HepG2 (cell line): ENCODE results near the gene DYRK1B. TPM values are rescaled to one million over a fixed set of nuclear protein-coding genes. Genes with fewer than 3 reads are reported as not detected.

Experiments used
- ATAC-seq: fragments of 200-7000 bp; cut with Tn5 transposase; 3 replicates; pipeline ENCODE4 v1.9.1; 2020; ENCODE audit warnings: mild to moderate bottlenecking, moderate library complexity
- BruUV-seq: library from RNA; stranded (reverse); fragments of 400-500 nt; replicated peaks from 2 replicates; lab custom pipeline; 2021; lab: Mats Ljungman, UMichigan
- CTCF ChIA-PET: fragments of 300-600 bp; formaldehyde crosslinking; extraction: SDS; loops from one replicate; lab custom pipeline; 2021; ENCODE audit warnings: low total read pairs, inconsistent platforms, low intra/inter-chr PET ratio; lab: Yijun Ruan, JAX
- POLR2A ChIA-PET: fragments of 350-600 bp; sonication (Branson Sonifier 250); formaldehyde crosslinking; loops from one replicate; lab custom pipeline; 2020; ENCODE audit warnings: antibody characterized with exemption, inconsistent platforms; lab: Yijun Ruan, JAX
- DNase-seq: peaks from one replicate; pipeline ENCODE4 v3.0.0-alpha.2; 2015; ENCODE audit warnings: low spot score
- FAIRE-seq: peaks from 3 replicates; lab custom pipeline; 2011; peaks lifted over from hg19 to GRCh38; lab: Jason Lieb, UNC
- H2AFZ ChIP-seq: one replicate; pipeline ENCODE4 v1.6.1; 2011; ENCODE audit warnings: low read length, inconsistent platforms
- H3K27ac ChIP-seq: fragments of 300-600 bp; 3 replicates; pipeline ENCODE4 v1.8.0; 2011; ENCODE audit warnings: mixed run types, mild to moderate bottlenecking, mixed read lengths, low read length, inconsistent platforms; ENCODE audit not compliant: insufficient read depth; ENCODE audit errors: extremely low read length
- H3K27me3 ChIP-seq, 2 experiments: fragments of 200-600 bp in 1 of 2; 2 replicates in 1 of 2; 3 replicates in 1 of 2; pipeline versions ENCODE4 v1.6.0 to v1.8.0; 2011; ENCODE audit warnings: low read length in 2 of 2, mild to moderate bottlenecking in 2 of 2, moderate library complexity in 2 of 2, inconsistent platforms in 1 of 2; ENCODE audit not compliant: insufficient read depth in 2 of 2, control insufficient read depth in 1 of 2
- H3K36me3 ChIP-seq, 2 experiments: fragments of 200-600 bp in 1 of 2; replicated peaks in 1 of 2; 2 replicates in 1 of 2; 3 replicates in 1 of 2; pipeline versions ENCODE4 v1.5.1 to v1.8.0; 2011; ENCODE audit warnings: low read length in 2 of 2, inconsistent platforms in 1 of 2; ENCODE audit not compliant: insufficient read depth in 2 of 2, control insufficient read depth in 1 of 2
- H3K4me1 ChIP-seq: 2 replicates; pipeline ENCODE4 v1.5.1; 2012; ENCODE audit warnings: low read length, inconsistent platforms; ENCODE audit not compliant: insufficient read depth
- H3K4me2 ChIP-seq: 2 replicates; pipeline ENCODE4 v1.6.0; 2011; ENCODE audit warnings: low read depth, low read length, inconsistent platforms
- H3K4me3 ChIP-seq, 3 experiments: fragments of 200-600 bp in 1 of 3; sonication (generic), shearing (Covaris generic) in 1 of 3; replicated peaks in 1 of 3; 2 replicates each; pipeline ENCODE4 v1.5.1; 2011 to 2016; ENCODE audit warnings: low read length in 3 of 3, inconsistent platforms in 2 of 3, low read depth in 2 of 3, mild to moderate bottlenecking in 2 of 3, control low read depth in 1 of 3, mixed read lengths in 1 of 3; ENCODE audit not compliant: insufficient read depth in 1 of 3
- H3K79me2 ChIP-seq: one replicate; pipeline ENCODE4 v1.6.1; 2011; ENCODE audit warnings: low read length, inconsistent platforms; ENCODE audit not compliant: insufficient read depth
- H3K9ac ChIP-seq: 2 replicates; pipeline ENCODE4 v1.6.0; 2011; ENCODE audit warnings: mild to moderate bottlenecking, low read depth, low read length, inconsistent platforms; ENCODE audit not compliant: insufficient read depth
- H3K9me3 ChIP-seq: 2 replicates; pipeline ENCODE4 v1.5.1; 2012; ENCODE audit warnings: mild to moderate bottlenecking, low read length
- H4K20me1 ChIP-seq: 2 replicates; pipeline ENCODE4 v1.6.0; 2011; ENCODE audit warnings: inconsistent platforms, mild to moderate bottlenecking, low read length, moderate library complexity; ENCODE audit not compliant: insufficient read depth
- GRHL1 ChIP-seq: sonication (generic); formaldehyde crosslinking; conservative IDR thresholded peaks from 2 replicates; pipeline ENCODE4 v1.8.0; 2022; ENCODE audit warnings: missing genetic modification reagents
- KLF15 ChIP-seq: sonication (generic); formaldehyde crosslinking; IDR thresholded peaks from 2 replicates; pipeline ENCODE4 v1.8.1; 2023; ENCODE audit warnings: borderline replicate concordance, mild to moderate bottlenecking, inconsistent platforms, missing genetic modification reagents, mixed read lengths
- TFDP2 ChIP-seq: sonication (generic); formaldehyde crosslinking; IDR thresholded peaks from 2 replicates; pipeline ENCODE4 v1.4.0; 2020; ENCODE audit warnings: missing genetic modification reagents
- THAP8 ChIP-seq: sonication (generic); formaldehyde crosslinking; IDR thresholded peaks from 2 replicates; pipeline ENCODE4 v1.5.1; 2020; ENCODE audit warnings: missing genetic modification reagents, mild to moderate bottlenecking, borderline replicate concordance
- ZFAT ChIP-seq: sonication (generic); formaldehyde crosslinking; conservative IDR thresholded peaks from 2 replicates; pipeline ENCODE4 v1.8.1; 2023; ENCODE audit warnings: missing genetic modification reagents, inconsistent platforms
- ZGPAT ChIP-seq: IDR thresholded peaks from 2 replicates; pipeline ENCODE4 v1.6.1; 2016; ENCODE audit warnings: mild to moderate bottlenecking
- ZNF572 ChIP-seq: sonication (generic); formaldehyde crosslinking; IDR thresholded peaks from 2 replicates; pipeline ENCODE4 v1.5.1; 2020; ENCODE audit warnings: mild to moderate bottlenecking, missing genetic modification reagents
- ZNF75D ChIP-seq: sonication (generic); formaldehyde crosslinking; IDR thresholded peaks from 2 replicates; pipeline ENCODE4 v1.8.1; 2023; ENCODE audit warnings: missing genetic modification reagents, mild to moderate bottlenecking, borderline replicate concordance
- ZNF879 ChIP-seq: sonication (generic); formaldehyde crosslinking; IDR thresholded peaks from 2 replicates; pipeline ENCODE4 v1.8.1; 2023; ENCODE audit warnings: missing genetic modification reagents
- WGBS: methylation state at CpG from one replicate; pipeline ENCODE4 v1.1.6; 2017; ENCODE audit warnings: low lambda C conversion rate; 5-methylcytosine and 5-hydroxymethylcytosine counted together
- in situ Hi-C: cut with HindIII; loops from 2 replicates; pipeline ENCODE4 v1.10.0; 2017; ENCODE audit warnings: low pct_unique_long_range_greater_than_20kb; ENCODE audit not compliant: extremely low pct_ligation_motif_present
- intact Hi-C: fragments of 100-400 bp; cut with micrococcal nuclease; formaldehyde crosslinking; loops from one replicate; pipeline ENCODE4 v1.10.0; 2022; ENCODE audit not compliant: unreplicated experiment
- polyA plus RNA-seq, 8 experiments: library from polyadenylated mRNA; depleted of rRNA in 3 of 8; stranded (reverse) in 7 of 8; unstranded in 1 of 8; fragments of >200 nt; fragmentation: Illumina TruSeq in 4 of 8; extraction: Trizol in 4 of 8; gene quantifications; 2 replicates each; pipeline versions ENCODE4 v1.2.1 to v1.2.3, GENCODE V29; 2011 to 2016; ENCODE audit warnings: low read depth in 4 of 8, missing spikeins in 1 of 8, mixed read lengths in 1 of 8; ENCODE audit not compliant: insufficient read depth in 1 of 8
- total RNA-seq, 5 experiments: library from RNA; depleted of rRNA; stranded (reverse); fragments of >200 nt; fragmentation: Illumina TruSeq; extraction: Trizol; gene quantifications; 2 replicates each; pipeline ENCODE4 v1.2.3, GENCODE V29; 2016; ENCODE audit warnings: low read depth in 1 of 5

The DYRK1B gene
- total and polyA plus RNA-seq, 2 of the 13 experiments (the other 11 are each of a cell fraction or from before 2014, with no cell fraction given) = 0.82 to 1.3 TPM

- no peak for TF ChIP-seq KLF15
- no peak for TF ChIP-seq GRHL1 (CRISPR knock-in tag)
- TF ChIP-seq ZNF879 (CRISPR knock-in tag) = no peak
- no peak for TF ChIP-seq ZFAT (CRISPR knock-in tag)
- TF ChIP-seq ZGPAT (CRISPR knock-in tag) = no peak
- TF ChIP-seq ZNF572 (CRISPR knock-in tag) = no peak
- TF ChIP-seq THAP8 (CRISPR knock-in tag) = no peak
- TF ChIP-seq ZNF75D (CRISPR knock-in tag) = no peak
- no peak for TF ChIP-seq TFDP2 (CRISPR knock-in tag)
- Histone ChIP-seq H3K9ac (peak overlapping the region; percentile 5; the same call in 1 of the 2 replicates), H2AFZ (no peak overlapping the region), H3K4me1 (peaks cover 62% of the 10 kb centered on the region), H3K4me3 (peak overlapping the region in 1 of 3 experiments; percentile 17; a peak in 1 of 6 replicates), H3K36me3 (peaks cover 14 to 37% of the 10 kb centered on the region in 2 experiments), H3K27me3 (no peaks in the 10 kb centered on the region; a peak in 1 of 5 replicates), H3K9me3 (no peaks in the 10 kb centered on the region), H3K79me2 (peaks cover 72% of the 10 kb centered on the region), H3K27ac (no peak overlapping the region), H4K20me1 (peaks cover 39% of the 10 kb centered on the region), H3K4me2 (peak overlapping the region; percentile 96)
- no peak for DNase-seq
- intact Hi-C loops (no loop called here), in situ Hi-C loops (loop anchor here (5.0 kb wide), 1 partner anchor 51 kb away; no protein-coding TSS in a partner anchor)
- ChIA-PET CTCF (interaction anchor here (1.0 to 1.6 kb wide), 2 partner anchors 50 to 78 kb away, joined by 5 read pairs; no protein-coding TSS in a partner anchor), POLR2A (no interaction called here)
- BruUV-seq = no TSS peak
- 87% methylated on average over 7 of the region's 7 CpGs for WGBS
- FAIRE-seq = no peak
- ATAC-seq = no peak
Observed at GRCh38 chr19:39842693-39843435, 8.9 kb upstream of the DYRK1B start.
